AG09309 (cell line): ENCODE results near the gene SNRPA1.

Source experiments
- DNase-seq: peaks from one replicate; pipeline ENCODE4 v3.0.0-alpha.2; 2010; ENCODE audit warnings: low read depth
- H3K4me3 ChIP-seq: 2 replicates; pipeline ENCODE4 v1.5.1; 2011; ENCODE audit warnings: mild to moderate bottlenecking, low read depth, low read length, moderate library complexity; ENCODE audit not compliant: control insufficient read depth
- CTCF ChIP-seq: IDR thresholded peaks from 2 replicates; pipeline ENCODE4 v1.5.1; 2011; ENCODE audit warnings: mild to moderate bottlenecking, low read depth, low read length, inconsistent platforms; ENCODE audit not compliant: insufficient read depth, control insufficient read depth; ENCODE audit errors: missing control alignments

Gene SNRPA1

GRCh38 chr15:101307048-101307896, 12.2 kb upstream of the SNRPA1 start:
- DNase-seq = no peak
- no peak overlapping the region for H3K4me3 ChIP-seq
- no peak for TF ChIP-seq CTCF

- no peak for DNase-seq
- no peak for TF ChIP-seq CTCF
- H3K4me3 ChIP-seq = no peak overlapping the region
Observed at GRCh38 chr15:101306341-101307047, 11.4 kb upstream of the SNRPA1 start.

- no peak overlapping the region for H3K4me3 ChIP-seq
- no peak for TF ChIP-seq CTCF
- no peak for DNase-seq
Observed at GRCh38 chr15:101305820-101306255, 10.8 kb upstream of the SNRPA1 start.

GRCh38 chr15:101303408-101303807, 8.4 kb upstream of the SNRPA1 start:
- no peak overlapping the region for H3K4me3 ChIP-seq
- no peak for DNase-seq
- no peak for TF ChIP-seq CTCF

- H3K4me3 ChIP-seq = no peak overlapping the region
- no peak for DNase-seq
- TF ChIP-seq CTCF = no peak
Observed at GRCh38 chr15:101296418-101297405, 1.7 kb upstream of the SNRPA1 start.

GRCh38 chr15:101295607-101296161, 636 bp upstream of the SNRPA1 start:
- TF ChIP-seq CTCF = no peak
- no peak for DNase-seq
- H3K4me3 ChIP-seq = peak overlapping the region; percentile 95
